HG02588 (cell line): ENCODE results near the gene CERCAM.
A peak's percentile ranks its signal among the peaks of the same experiment; 100 is the strongest.

ENCODE experiments used
- ATAC-seq: cut with Tn5 transposase; IDR thresholded peaks from one replicate; pipeline ENCODE4 v1.9.1; 2021; ENCODE audit warnings: mild to moderate bottlenecking, moderate library complexity; ENCODE audit not compliant: unreplicated experiment

CERCAM gene, protein sequence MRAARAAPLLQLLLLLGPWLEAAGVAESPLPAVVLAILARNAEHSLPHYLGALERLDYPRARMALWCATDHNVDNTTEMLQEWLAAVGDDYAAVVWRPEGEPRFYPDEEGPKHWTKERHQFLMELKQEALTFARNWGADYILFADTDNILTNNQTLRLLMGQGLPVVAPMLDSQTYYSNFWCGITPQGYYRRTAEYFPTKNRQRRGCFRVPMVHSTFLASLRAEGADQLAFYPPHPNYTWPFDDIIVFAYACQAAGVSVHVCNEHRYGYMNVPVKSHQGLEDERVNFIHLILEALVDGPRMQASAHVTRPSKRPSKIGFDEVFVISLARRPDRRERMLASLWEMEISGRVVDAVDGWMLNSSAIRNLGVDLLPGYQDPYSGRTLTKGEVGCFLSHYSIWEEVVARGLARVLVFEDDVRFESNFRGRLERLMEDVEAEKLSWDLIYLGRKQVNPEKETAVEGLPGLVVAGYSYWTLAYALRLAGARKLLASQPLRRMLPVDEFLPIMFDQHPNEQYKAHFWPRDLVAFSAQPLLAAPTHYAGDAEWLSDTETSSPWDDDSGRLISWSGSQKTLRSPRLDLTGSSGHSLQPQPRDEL

GRCh38 chr9:128420651-128421481 lies at the start of gene CERCAM:
Gene CERCAM (plus strand): TSS chr9:128420857. CDS start chr9:128420878, 21 bp downstream.
- peak; percentile 61 for ATAC-seq

- no peak for ATAC-seq
Observed at GRCh38 chr9:128371630-128372117, 49.0 kb upstream of the CERCAM start.

DNA sequence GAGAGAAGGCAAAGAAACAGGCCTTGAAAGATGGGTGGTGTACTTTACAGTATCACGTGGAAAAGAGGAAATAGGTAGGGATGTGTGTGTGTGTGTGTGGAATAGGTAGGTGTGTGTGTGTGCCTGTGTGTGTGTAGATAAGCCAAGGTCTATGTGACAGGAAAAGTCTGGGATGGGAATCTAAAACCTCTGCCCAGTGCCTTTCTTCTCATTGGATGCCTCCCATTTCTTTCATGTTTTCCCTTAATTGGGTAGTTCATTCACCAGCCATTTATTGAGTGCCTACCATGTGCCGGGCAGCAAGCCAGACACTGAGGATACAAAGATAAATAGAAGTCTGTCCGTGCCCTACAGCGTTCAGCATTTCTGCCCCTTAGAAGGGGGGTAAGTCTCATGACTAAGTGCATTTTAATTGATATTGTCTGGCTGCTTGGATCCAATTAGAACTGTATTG lies 48.4 kb upstream of the CERCAM start:
- ATAC-seq, result no peak

- ATAC-seq, result no peak
Observed at GRCh38 chr9:128372784-128373183, 47.9 kb upstream of the CERCAM start.

- ATAC-seq, result no peak
Observed at GRCh38 chr9:128374221-128374675, 46.4 kb upstream of the CERCAM start.

DNA sequence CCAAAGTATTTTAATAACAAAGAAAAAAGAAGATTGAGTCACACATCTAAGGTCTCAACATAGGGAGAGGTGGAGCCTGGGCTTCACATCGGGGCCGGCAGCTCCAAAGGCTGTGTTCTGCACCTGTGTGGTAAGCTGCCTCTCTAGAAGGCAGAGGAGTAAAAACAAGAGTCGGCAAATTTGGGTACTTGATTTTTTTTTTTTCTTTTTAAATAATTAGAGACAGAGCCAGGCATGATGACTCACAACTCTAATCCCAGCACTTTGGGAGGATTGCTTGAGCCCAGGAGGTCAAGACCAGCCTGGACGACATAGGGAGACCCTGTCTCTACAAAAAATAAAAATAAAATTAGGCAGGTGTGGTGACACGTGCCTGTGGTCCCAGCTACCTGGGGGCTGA lies 44.8 kb upstream of the CERCAM start:
- no peak for ATAC-seq

DNA sequence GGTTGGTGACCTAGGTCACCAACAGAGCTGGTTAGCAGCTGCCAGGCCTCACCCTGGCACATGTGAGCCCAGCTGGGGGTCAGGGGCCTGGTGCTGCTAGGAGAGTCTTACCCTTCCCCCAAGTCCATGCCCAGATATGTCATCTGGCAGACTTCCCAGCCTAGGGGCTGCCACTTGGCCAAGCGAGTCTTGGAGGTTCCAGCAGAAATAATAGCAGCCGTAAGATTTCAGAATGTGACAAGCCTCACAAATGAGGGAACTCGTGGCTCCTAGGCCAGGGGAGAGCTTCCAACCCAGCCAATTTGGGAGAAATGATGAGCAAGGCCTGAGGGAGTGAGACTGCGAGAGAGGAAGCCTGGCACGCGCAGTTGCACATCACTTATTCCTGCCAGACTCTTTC lies 38.4 kb upstream of the CERCAM start:
- no peak for ATAC-seq

GRCh38 chr9:128383007-128383753 lies 37.5 kb upstream of the CERCAM start:
- ATAC-seq, result no peak

- no peak for ATAC-seq
Observed at GRCh38 chr9:128383791-128384190, 36.9 kb upstream of the CERCAM start.

DNA sequence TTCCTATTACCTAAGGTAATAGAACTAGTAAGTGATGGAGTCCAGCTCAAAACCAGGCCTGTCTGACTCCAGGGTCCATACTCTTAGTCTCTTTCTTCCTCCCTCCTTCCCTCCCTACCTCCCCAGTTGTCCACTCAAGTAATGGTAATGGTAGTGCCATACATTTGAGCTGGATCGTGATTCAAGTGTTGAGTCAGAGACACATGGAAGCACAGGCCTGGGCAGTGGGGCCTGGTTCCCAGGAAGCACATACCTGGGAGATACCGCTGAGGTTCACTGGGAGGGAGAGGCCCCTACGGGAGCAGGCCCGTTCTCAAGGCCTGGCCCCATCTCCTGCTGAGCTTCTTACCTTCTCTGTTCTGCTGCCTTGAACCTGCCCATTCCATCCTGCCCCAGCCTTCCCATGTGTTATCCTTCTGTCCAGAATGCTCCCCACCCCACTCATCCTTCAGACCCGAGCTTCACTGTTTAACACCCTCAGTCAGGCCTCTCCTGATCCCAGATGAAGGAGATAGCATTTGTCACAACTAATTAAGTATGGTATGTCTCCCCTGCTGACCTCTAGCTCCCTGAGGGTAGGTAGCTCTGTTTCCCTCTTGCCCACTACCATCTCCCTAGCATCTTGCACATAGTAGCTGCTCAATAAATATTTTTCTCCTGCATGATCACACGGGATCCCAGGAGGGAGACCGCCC lies 35.7 kb upstream of the CERCAM start:
- ATAC-seq, result no peak

DNA sequence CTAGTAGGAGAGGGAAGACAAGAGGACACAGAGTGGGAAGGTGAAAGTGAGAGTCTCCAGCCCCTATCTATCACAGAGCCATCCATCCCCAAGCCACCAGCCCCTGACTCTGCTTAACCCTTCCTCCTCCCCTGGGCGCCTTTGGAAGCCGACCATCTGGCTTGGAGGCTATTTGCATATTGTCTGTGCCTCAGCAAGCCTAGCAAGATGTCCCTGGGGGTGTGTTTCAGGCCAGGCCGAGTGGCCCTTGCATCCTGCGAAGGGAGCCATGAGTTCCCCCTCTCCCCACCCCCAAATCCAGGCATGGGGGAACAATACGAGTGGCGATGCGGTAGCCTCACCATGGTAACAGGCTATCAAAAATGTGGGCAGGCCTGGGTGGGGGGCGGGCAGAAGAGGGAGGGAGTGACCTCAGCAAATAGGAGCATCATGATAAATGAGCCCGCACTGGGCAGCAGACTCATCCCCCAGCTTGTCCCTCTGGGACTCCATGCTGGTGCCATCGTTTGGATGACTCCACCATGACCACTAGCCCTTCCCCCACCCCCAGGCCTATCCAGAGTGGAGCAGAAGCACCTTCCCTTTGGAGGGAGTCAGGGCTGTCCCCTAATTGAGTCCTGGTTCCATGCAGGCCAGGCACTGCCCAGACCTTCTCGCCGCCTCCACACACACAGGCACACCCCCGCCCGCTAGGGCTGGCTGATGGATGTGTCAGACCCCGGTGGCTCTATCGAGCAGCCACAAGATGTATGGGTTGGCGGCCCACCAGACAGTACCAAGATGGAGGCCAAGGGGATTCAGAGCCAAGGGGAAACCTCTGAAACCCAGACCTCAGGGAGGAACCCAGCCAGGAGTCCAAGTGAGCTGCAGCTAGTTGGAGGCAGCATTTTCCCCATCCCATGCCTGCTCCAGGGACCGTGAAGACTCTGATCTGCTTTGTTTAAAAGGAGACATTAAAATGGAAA lies 34.9 kb upstream of the CERCAM start:
- ATAC-seq, result no peak

GRCh38 chr9:128388150-128388549 lies 32.5 kb upstream of the CERCAM start:
- no peak for ATAC-seq

- no peak for ATAC-seq
Observed at GRCh38 chr9:128389395-128390149, 31.1 kb upstream of the CERCAM start.

GRCh38 chr9:128390150-128390812 lies 30.4 kb upstream of the CERCAM start:
- ATAC-seq, result no peak

- ATAC-seq, result no peak
Observed at GRCh38 chr9:128390813-128391711, 29.6 kb upstream of the CERCAM start.

GRCh38 chr9:128391956-128392301 lies 28.7 kb upstream of the CERCAM start:
- ATAC-seq, result no peak
